ENCODE measurements around the gene GRID1. TPM values are rescaled to one million over a fixed set of nuclear protein-coding genes. Genes with fewer than 3 reads are reported as not detected.

The GRID1 gene
- total RNA-seq, 1 experiment from 2014 or later, result not detected

DNA sequence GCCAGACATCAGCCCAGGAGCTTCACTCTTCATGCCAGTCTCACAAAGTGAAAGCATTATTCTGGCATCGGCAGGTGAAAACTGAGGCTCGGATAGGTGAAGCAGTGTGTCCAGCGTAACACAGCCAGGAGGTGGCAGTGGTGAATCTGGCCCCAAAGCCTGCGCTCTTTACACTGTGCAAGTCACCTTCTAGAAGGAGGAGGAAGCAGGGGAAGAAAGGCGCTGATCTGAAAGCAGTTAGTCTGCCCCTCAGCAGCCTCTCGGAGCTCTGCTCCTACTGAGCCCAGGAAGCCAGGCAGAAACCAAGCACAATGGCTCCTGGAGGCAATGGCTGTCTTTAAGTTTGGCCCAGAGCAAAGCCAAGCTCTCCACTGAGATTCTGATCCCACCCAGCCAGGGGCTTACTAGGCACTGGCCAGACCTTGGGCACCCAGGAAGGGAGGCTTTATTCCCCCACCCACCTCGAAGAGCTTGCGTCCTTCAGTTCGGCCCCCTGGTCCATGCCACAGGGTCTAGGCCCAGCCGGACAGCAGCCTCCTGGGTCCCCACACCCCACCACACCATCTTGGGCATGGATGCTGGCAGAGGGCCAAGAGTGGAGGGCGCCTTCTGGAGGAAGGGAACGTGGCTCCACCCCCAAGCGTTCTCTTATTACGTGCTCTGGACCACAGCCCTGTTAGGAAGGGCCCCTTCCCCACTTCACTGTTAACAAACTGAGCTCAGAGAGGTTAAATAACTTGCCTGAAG, 104.5 kb downstream of the GRID1 start:
- H3K4me3 Mint-ChIP-seq (ENCODE audit: low read depth, unreplicated experiment), result no peak overlapping the region
- BruUV-seq (replicated peaks), result no TSS peak
- no peaks in the 10 kb centered on the region for H3K36me3 Mint-ChIP-seq (ENCODE audit: insufficient read depth, unreplicated experiment)
- H3K4me1 Mint-ChIP-seq (ENCODE audit: low read depth, unreplicated experiment), result no peaks in the 10 kb centered on the region
- peaks cover 46% of the 10 kb centered on the region for H3K27me3 Mint-ChIP-seq (ENCODE audit: unreplicated experiment)
- CTCF ChIA-PET, result interaction anchor here (0.6 to 0.7 kb wide), 2 partner anchors 85 to 99 kb away, joined by 3 read pairs; no protein-coding TSS in a partner anchor
- intact Hi-C loops (cut with micrococcal nuclease; ENCODE audit: unreplicated experiment), result loop anchor here (5.0 to 10.0 kb wide), 2 partner anchors 115 to 323 kb away; no protein-coding TSS in a partner anchor
- DNase-seq, result peak; percentile 60
- H3K9me3 Mint-ChIP-seq (ENCODE audit: low read depth, unreplicated experiment), result no peaks in the 10 kb centered on the region
- H3K27ac Mint-ChIP-seq (ENCODE audit: unreplicated experiment), result no peak overlapping the region
- TF ChIP-seq, protein P1, sequence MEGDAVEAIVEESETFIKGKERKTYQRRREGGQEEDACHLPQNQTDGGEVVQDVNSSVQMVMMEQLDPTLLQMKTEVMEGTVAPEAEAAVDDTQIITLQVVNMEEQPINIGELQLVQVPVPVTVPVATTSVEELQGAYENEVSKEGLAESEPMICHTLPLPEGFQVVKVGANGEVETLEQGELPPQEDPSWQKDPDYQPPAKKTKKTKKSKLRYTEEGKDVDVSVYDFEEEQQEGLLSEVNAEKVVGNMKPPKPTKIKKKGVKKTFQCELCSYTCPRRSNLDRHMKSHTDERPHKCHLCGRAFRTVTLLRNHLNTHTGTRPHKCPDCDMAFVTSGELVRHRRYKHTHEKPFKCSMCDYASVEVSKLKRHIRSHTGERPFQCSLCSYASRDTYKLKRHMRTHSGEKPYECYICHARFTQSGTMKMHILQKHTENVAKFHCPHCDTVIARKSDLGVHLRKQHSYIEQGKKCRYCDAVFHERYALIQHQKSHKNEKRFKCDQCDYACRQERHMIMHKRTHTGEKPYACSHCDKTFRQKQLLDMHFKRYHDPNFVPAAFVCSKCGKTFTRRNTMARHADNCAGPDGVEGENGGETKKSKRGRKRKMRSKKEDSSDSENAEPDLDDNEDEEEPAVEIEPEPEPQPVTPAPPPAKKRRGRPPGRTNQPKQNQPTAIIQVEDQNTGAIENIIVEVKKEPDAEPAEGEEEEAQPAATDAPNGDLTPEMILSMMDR (IDR thresholded peaks at IDR 0.05; ENCODE audit: unreplicated experiment), result no peak

- intact Hi-C loops (cut with micrococcal nuclease; ENCODE audit: unreplicated experiment), result loop anchor here (5.0 to 10.0 kb wide), 2 partner anchors 116 to 323 kb away; no protein-coding TSS in a partner anchor
Observed at GRCh38 chr10:86261470-86261869, 105.1 kb downstream of the GRID1 start.

DNA sequence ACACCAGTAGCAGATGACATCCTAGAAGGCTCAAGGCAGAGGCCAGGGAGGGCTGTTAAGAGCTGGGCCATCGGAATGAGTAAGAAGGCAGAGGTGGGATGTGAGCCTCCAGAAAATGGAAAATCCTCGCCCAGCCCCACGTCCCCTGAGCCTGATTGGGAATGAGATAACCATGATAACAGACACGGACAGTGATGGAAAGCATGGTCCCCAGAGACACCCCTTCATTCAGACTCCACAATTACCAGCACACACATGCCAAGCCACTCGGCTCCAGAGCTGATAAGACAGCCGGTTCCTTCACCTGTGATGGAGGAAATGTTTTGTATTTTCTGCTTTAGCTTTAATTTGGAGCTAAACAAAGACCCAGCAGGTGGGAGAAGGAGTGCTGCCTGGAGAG, 106.0 kb downstream of the GRID1 start:
- no peak overlapping the region for H3K4me3 Mint-ChIP-seq (ENCODE audit: low read depth, unreplicated experiment)
- no TSS peak for BruUV-seq (replicated peaks)
- CTCF ChIA-PET, result interaction anchor here (0.7 to 1.0 kb wide), 2 partner anchors 86 to 114 kb away, joined by 3 to 4 read pairs; no protein-coding TSS in a partner anchor

More at GRCh38 chr10:86261470-86261869, 105.1 kb downstream of the GRID1 start:
- TF ChIP-seq, protein P1 (IDR thresholded peaks at IDR 0.05; ENCODE audit: unreplicated experiment), result no peak
- no TSS peak for BruUV-seq (replicated peaks)
- no peak overlapping the region for H3K4me3 Mint-ChIP-seq (ENCODE audit: low read depth, unreplicated experiment)
- no peaks in the 10 kb centered on the region for H3K9me3 Mint-ChIP-seq (ENCODE audit: low read depth, unreplicated experiment)
- no peaks in the 10 kb centered on the region for H3K36me3 Mint-ChIP-seq (ENCODE audit: insufficient read depth, unreplicated experiment)
- CTCF ChIA-PET, result no interaction called here
- no peak for DNase-seq
- H3K27me3 Mint-ChIP-seq (ENCODE audit: unreplicated experiment), result peaks cover 46% of the 10 kb centered on the region
- H3K4me1 Mint-ChIP-seq (ENCODE audit: low read depth, unreplicated experiment), result no peaks in the 10 kb centered on the region
- H3K27ac Mint-ChIP-seq (ENCODE audit: unreplicated experiment), result no peak overlapping the region

GRCh38 chr10:86259901-86260562, 106.6 kb downstream of the GRID1 start:
- intact Hi-C loops (cut with micrococcal nuclease; ENCODE audit: unreplicated experiment), result loop anchor here (5.0 to 10.0 kb wide), 2 partner anchors 117 to 325 kb away; no protein-coding TSS in a partner anchor
- TF ChIP-seq, protein P1 (IDR thresholded peaks at IDR 0.05; ENCODE audit: unreplicated experiment), result no peak
- CTCF ChIA-PET, result interaction anchor here (0.7 to 1.0 kb wide), 2 partner anchors 87 to 115 kb away, joined by 3 to 4 read pairs; no protein-coding TSS in a partner anchor
- BruUV-seq (replicated peaks), result no TSS peak
- Mint-ChIP-seq H3K4me3 (ENCODE audit: low read depth, unreplicated experiment) (no peak overlapping the region), H3K9me3 (ENCODE audit: low read depth, unreplicated experiment) (no peaks in the 10 kb centered on the region), H3K4me1 (ENCODE audit: low read depth, unreplicated experiment) (no peaks in the 10 kb centered on the region), H3K27ac (ENCODE audit: unreplicated experiment) (no peak overlapping the region), H3K27me3 (ENCODE audit: unreplicated experiment) (peaks cover 45% of the 10 kb centered on the region), H3K36me3 (ENCODE audit: insufficient read depth, unreplicated experiment) (no peaks in the 10 kb centered on the region)
- no peak for DNase-seq

More for the DNA sequence above, 106.0 kb downstream of the GRID1 start:
- TF ChIP-seq, protein P1 (IDR thresholded peaks at IDR 0.05; ENCODE audit: unreplicated experiment), result no peak
- Mint-ChIP-seq H3K27me3 (ENCODE audit: unreplicated experiment) (peaks cover 46% of the 10 kb centered on the region), H3K27ac (ENCODE audit: unreplicated experiment) (no peak overlapping the region), H3K36me3 (ENCODE audit: insufficient read depth, unreplicated experiment) (no peaks in the 10 kb centered on the region), H3K9me3 (ENCODE audit: low read depth, unreplicated experiment) (no peaks in the 10 kb centered on the region), H3K4me1 (ENCODE audit: low read depth, unreplicated experiment) (no peaks in the 10 kb centered on the region)
- intact Hi-C loops (cut with micrococcal nuclease; ENCODE audit: unreplicated experiment), result loop anchor here (5.0 to 10.0 kb wide), 2 partner anchors 117 to 324 kb away; no protein-coding TSS in a partner anchor
- no peak for DNase-seq
